NCI-H226 (cell line): ENCODE data around the gene FMR1NB.
A peak's percentile ranks its signal among the peaks of the same experiment; 100 is the strongest.

ENCODE experiments used
- DNase-seq: peaks from one replicate; pipeline ENCODE4 v3.0.0-alpha.2; 2015

The FMR1NB gene

GRCh38 chrX:147981038-147981752 is at the start of gene FMR1NB:
Gene FMR1NB, plus strand, starts transcription at chrX:147981337. Its CDS starts 66 bp downstream, at chrX:147981403.
- DNase-seq = no peak

GRCh38 chrX:147933815-147934214 is 47.3 kb upstream of the FMR1NB start:
- DNase-seq = peak; percentile 25

GRCh38 chrX:147935156-147935758 is 45.9 kb upstream of the FMR1NB start:
- peak; percentile 52 for DNase-seq

GRCh38 chrX:147945286-147945685 is 35.9 kb upstream of the FMR1NB start:
- DNase-seq = no peak

GRCh38 chrX:147948531-147948930 is 32.6 kb upstream of the FMR1NB start:
- no peak for DNase-seq

- DNase-seq = no peak
These were observed 30.8 kb upstream of the FMR1NB start for GRCh38 chrX:147950352-147950751.

- no peak for DNase-seq
These were observed 27.2 kb upstream of the FMR1NB start for GRCh38 chrX:147953976-147954375.

GRCh38 chrX:147957291-147957690 is 23.8 kb upstream of the FMR1NB start:
- no peak for DNase-seq

GRCh38 chrX:147958291-147958690 is 22.8 kb upstream of the FMR1NB start:
- DNase-seq = peak; percentile 44

- no peak for DNase-seq
These were observed 20.4 kb upstream of the FMR1NB start for GRCh38 chrX:147960722-147961121.

GRCh38 chrX:147962476-147962875 is 18.7 kb upstream of the FMR1NB start:
- DNase-seq = no peak

- DNase-seq = no peak
These were observed 2.2 kb upstream of the FMR1NB start for GRCh38 chrX:147978931-147979330.

GRCh38 chrX:148020329-148020728 is 39.2 kb downstream of the FMR1NB start:
- DNase-seq = no peak

- no peak for DNase-seq
These were observed 43.5 kb downstream of the FMR1NB start for GRCh38 chrX:148024425-148025148.

- no peak for DNase-seq
These were observed 54.2 kb downstream of the FMR1NB start for GRCh38 chrX:148035380-148035779.

- DNase-seq = no peak
These were observed 55.9 kb downstream of the FMR1NB start for GRCh38 chrX:148037020-148037419.

GRCh38 chrX:148043271-148043855 is 62.2 kb downstream of the FMR1NB start:
- DNase-seq = peak; percentile 1

GRCh38 chrX:148047200-148047599 is 66.1 kb downstream of the FMR1NB start:
- no peak for DNase-seq

- no peak for DNase-seq
These were observed 68.3 kb downstream of the FMR1NB start for GRCh38 chrX:148049441-148049840.

GRCh38 chrX:148051973-148052372 is 70.8 kb downstream of the FMR1NB start:
- DNase-seq = no peak

GRCh38 chrX:148067285-148067684 is 86.1 kb downstream of the FMR1NB start:
- DNase-seq = no peak

GRCh38 chrX:148069759-148070503 is 88.8 kb downstream of the FMR1NB start:
- DNase-seq = no peak

- no peak for DNase-seq
These were observed 89.4 kb downstream of the FMR1NB start for GRCh38 chrX:148070504-148070877.
